HepG2 (cell line): ENCODE results near the gene ITGA6. TPM values are rescaled to one million over a fixed set of nuclear protein-coding genes. Genes with fewer than 3 reads are reported as not detected.
A peak's percentile ranks its signal among the peaks of the same experiment; 100 is the strongest.

Source experiments
- ARNT2 ChIP-seq: sonication (generic); formaldehyde crosslinking; IDR thresholded peaks from 2 replicates; pipeline ENCODE4 v1.8.0; 2022; ENCODE audit warnings: mild to moderate bottlenecking, low read depth, missing genetic modification reagents, moderate library complexity
- CEBPB ChIP-seq: IDR thresholded peaks from 2 replicates; pipeline ENCODE4 v1.6.1; 2011; ENCODE audit warnings: low read depth, low read length, improper control_type of control experiment, borderline replicate concordance
- CEBPG ChIP-seq: IDR thresholded peaks from 2 replicates; pipeline ENCODE4 v1.6.1; 2016
- CHD2 ChIP-seq: IDR thresholded peaks from 2 replicates; pipeline ENCODE4 v1.6.1; 2011; ENCODE audit warnings: low read depth, low read length, improper control_type of control experiment
- FOSL2 ChIP-seq: sonication (generic); formaldehyde crosslinking; IDR thresholded peaks from 2 replicates; pipeline ENCODE4 v1.4.0; 2020; ENCODE audit warnings: missing genetic modification reagents
- JUNB ChIP-seq: sonication (generic); formaldehyde crosslinking; IDR thresholded peaks from 2 replicates; pipeline ENCODE4 v1.8.0; 2022; ENCODE audit warnings: missing genetic modification reagents, mild to moderate bottlenecking, borderline replicate concordance
- MAF1 ChIP-seq: sonication (generic); formaldehyde crosslinking; IDR thresholded peaks from 2 replicates; pipeline ENCODE4 v1.5.0; 2020; ENCODE audit warnings: missing genetic modification reagents, borderline replicate concordance
- MTA1 ChIP-seq: sonication (generic); formaldehyde crosslinking; IDR thresholded peaks from 2 replicates; pipeline ENCODE4 v1.4.0; 2020; ENCODE audit warnings: missing genetic modification reagents, mild to moderate bottlenecking, borderline replicate concordance
- NCOA5 ChIP-seq: sonication (generic); formaldehyde crosslinking; IDR thresholded peaks from 2 replicates; pipeline ENCODE4 v1.4.0; 2020; ENCODE audit warnings: missing genetic modification reagents
- NR2C2 ChIP-seq: sonication (generic); formaldehyde crosslinking; IDR thresholded peaks from 2 replicates; pipeline ENCODE4 v1.4.0; 2020; ENCODE audit warnings: missing genetic modification reagents, mild to moderate bottlenecking, moderate library complexity, borderline replicate concordance
- PAF1 ChIP-seq: IDR thresholded peaks from 2 replicates; pipeline ENCODE4 v1.6.1; 2016; ENCODE audit warnings: missing genetic modification reagents, missing compliant biosample characterization
- SUZ12 ChIP-seq: fragments of 150-350 bp; IDR thresholded peaks from 2 replicates; pipeline ENCODE4 v1.6.1; 2014; ENCODE audit warnings: low read depth, low read length
- TAF1 ChIP-seq: sonication (generic); formaldehyde crosslinking; IDR thresholded peaks from 2 replicates; pipeline ENCODE4 v1.4.0; 2020; ENCODE audit warnings: missing genetic modification reagents
- TBX3 ChIP-seq: fragments of 450-650 bp; IDR thresholded peaks from 2 replicates; pipeline ENCODE4 v1.6.1; 2017; ENCODE audit warnings: antibody characterized with exemption, mild to moderate bottlenecking, inconsistent platforms, borderline replicate concordance
- TOE1 ChIP-seq: sonication (generic); formaldehyde crosslinking; IDR thresholded peaks from 2 replicates; pipeline ENCODE4 v1.4.0; 2020; ENCODE audit warnings: mild to moderate bottlenecking, missing genetic modification reagents
- ZMYM2 ChIP-seq: sonication (generic); formaldehyde crosslinking; IDR thresholded peaks from 2 replicates; pipeline ENCODE4 v1.8.0; 2022; ENCODE audit warnings: mild to moderate bottlenecking, missing genetic modification reagents
- ZNF33B ChIP-seq: sonication (generic); formaldehyde crosslinking; IDR thresholded peaks from 2 replicates; pipeline ENCODE4 v1.5.1; 2020; ENCODE audit warnings: mild to moderate bottlenecking, missing genetic modification reagents
- ZNF501 ChIP-seq: sonication (generic); formaldehyde crosslinking; IDR thresholded peaks from 2 replicates; pipeline ENCODE4 v1.5.1; 2020; ENCODE audit warnings: mild to moderate bottlenecking, moderate library complexity, missing genetic modification reagents
- ZNF780A ChIP-seq: sonication (generic); formaldehyde crosslinking; IDR thresholded peaks from 2 replicates; pipeline ENCODE4 v1.8.0; 2022; ENCODE audit warnings: mild to moderate bottlenecking, missing genetic modification reagents, moderate library complexity
- ZSCAN12 ChIP-seq: sonication (generic); formaldehyde crosslinking; IDR thresholded peaks from 2 replicates; pipeline ENCODE4 v1.9.0; 2021; ENCODE audit warnings: mild to moderate bottlenecking, missing genetic modification reagents
- ZSCAN22 ChIP-seq: sonication (generic); formaldehyde crosslinking; IDR thresholded peaks from 2 replicates; pipeline ENCODE4 v1.4.0; 2020; ENCODE audit warnings: mild to moderate bottlenecking, missing genetic modification reagents
- polyA plus RNA-seq, 8 experiments: library from polyadenylated mRNA; depleted of rRNA in 3 of 8; stranded (reverse) in 7 of 8; unstranded in 1 of 8; fragments of >200 nt; fragmentation: Illumina TruSeq in 4 of 8; extraction: Trizol in 4 of 8; gene quantifications; 2 replicates each; pipeline versions ENCODE4 v1.2.1 to v1.2.3, GENCODE V29; 2011 to 2016; ENCODE audit warnings: low read depth in 4 of 8, missing spikeins in 1 of 8, mixed read lengths in 1 of 8; ENCODE audit not compliant: insufficient read depth in 1 of 8
- total RNA-seq, 5 experiments: library from RNA; depleted of rRNA; stranded (reverse); fragments of >200 nt; fragmentation: Illumina TruSeq; extraction: Trizol; gene quantifications; 2 replicates each; pipeline ENCODE4 v1.2.3, GENCODE V29; 2016; ENCODE audit warnings: low read depth in 1 of 5
- TF ChIP-seq, protein P1 (sequence below): sonication (generic); formaldehyde crosslinking; IDR thresholded peaks from 2 replicates; pipeline ENCODE4 v1.5.0; 2020; ENCODE audit warnings: missing genetic modification reagents
- TF ChIP-seq, protein P2 (sequence below): sonication (generic); formaldehyde crosslinking; IDR thresholded peaks from 2 replicates; pipeline ENCODE4 v1.4.0; 2020; ENCODE audit warnings: missing genetic modification reagents, mild to moderate bottlenecking, borderline replicate concordance
- TF ChIP-seq, protein P3 (sequence below): sonication (generic); formaldehyde crosslinking; IDR thresholded peaks from 2 replicates; pipeline ENCODE4 v1.4.0; 2020; ENCODE audit warnings: mild to moderate bottlenecking, missing genetic modification reagents
- TF ChIP-seq, protein P4 (sequence below): sonication (generic); formaldehyde crosslinking; IDR thresholded peaks from 2 replicates; pipeline ENCODE4 v1.4.0; 2020; ENCODE audit warnings: missing genetic modification reagents, borderline replicate concordance
- TF ChIP-seq, protein P5 (sequence below): sonication (generic); formaldehyde crosslinking; IDR thresholded peaks from 2 replicates; pipeline ENCODE4 v1.4.0; 2020; ENCODE audit warnings: mild to moderate bottlenecking, missing genetic modification reagents

ITGA6 gene
- total and polyA plus RNA-seq, 2 of the 13 experiments (the other 11 are each of a cell fraction or from before 2014, with no cell fraction given), result 24.0 to 92.5 TPM

DNA sequence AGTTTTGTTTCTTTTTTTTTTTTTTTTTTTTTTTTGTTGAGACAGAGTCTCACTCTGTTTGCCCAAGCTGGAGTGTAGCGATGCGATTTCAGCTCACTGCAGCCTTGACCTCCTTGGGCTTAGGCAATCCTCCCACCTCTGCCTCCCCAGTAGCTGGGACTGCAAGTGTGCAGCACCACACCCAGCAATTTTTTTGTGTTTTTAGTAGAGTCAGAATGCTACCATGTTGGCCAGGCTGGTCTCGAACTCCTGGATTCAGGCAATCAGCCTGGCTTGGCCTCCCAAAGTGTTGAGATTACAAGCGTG is 8.2 kb downstream of the ITGA6 start (continued):
- TF ChIP-seq, protein P1, sequence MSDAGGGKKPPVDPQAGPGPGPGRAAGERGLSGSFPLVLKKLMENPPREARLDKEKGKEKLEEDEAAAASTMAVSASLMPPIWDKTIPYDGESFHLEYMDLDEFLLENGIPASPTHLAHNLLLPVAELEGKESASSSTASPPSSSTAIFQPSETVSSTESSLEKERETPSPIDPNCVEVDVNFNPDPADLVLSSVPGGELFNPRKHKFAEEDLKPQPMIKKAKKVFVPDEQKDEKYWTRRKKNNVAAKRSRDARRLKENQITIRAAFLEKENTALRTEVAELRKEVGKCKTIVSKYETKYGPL, result no peak
- TF ChIP-seq, protein P2, sequence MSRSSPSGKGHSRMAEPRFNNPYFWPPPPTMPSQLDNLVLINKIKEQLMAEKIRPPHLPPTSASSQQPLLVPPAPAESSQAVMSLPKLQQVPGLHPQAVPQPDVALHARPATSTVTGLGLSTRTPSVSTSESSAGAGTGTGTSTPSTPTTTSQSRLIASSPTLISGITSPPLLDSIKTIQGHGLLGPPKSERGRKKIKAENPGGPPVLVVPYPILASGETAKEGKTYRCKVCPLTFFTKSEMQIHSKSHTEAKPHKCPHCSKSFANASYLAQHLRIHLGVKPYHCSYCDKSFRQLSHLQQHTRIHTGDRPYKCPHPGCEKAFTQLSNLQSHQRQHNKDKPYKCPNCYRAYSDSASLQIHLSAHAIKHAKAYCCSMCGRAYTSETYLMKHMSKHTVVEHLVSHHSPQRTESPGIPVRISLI (CRISPR knock-in tag), result peak; percentile 73; the same call in 1 of the 2 replicates
- peak; percentile 69; the same call in 1 of the 2 replicates for TF ChIP-seq CEBPG (CRISPR knock-in tag)
- TF ChIP-seq, protein P3, sequence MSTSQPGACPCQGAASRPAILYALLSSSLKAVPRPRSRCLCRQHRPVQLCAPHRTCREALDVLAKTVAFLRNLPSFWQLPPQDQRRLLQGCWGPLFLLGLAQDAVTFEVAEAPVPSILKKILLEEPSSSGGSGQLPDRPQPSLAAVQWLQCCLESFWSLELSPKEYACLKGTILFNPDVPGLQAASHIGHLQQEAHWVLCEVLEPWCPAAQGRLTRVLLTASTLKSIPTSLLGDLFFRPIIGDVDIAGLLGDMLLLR, result no peak
- TF ChIP-seq MAF1 (CRISPR knock-in tag), result no peak
- no peak for TF ChIP-seq TOE1 (CRISPR knock-in tag)
- TF ChIP-seq NR2C2 (CRISPR knock-in tag), result peak; percentile 58
- TF ChIP-seq, protein P4, sequence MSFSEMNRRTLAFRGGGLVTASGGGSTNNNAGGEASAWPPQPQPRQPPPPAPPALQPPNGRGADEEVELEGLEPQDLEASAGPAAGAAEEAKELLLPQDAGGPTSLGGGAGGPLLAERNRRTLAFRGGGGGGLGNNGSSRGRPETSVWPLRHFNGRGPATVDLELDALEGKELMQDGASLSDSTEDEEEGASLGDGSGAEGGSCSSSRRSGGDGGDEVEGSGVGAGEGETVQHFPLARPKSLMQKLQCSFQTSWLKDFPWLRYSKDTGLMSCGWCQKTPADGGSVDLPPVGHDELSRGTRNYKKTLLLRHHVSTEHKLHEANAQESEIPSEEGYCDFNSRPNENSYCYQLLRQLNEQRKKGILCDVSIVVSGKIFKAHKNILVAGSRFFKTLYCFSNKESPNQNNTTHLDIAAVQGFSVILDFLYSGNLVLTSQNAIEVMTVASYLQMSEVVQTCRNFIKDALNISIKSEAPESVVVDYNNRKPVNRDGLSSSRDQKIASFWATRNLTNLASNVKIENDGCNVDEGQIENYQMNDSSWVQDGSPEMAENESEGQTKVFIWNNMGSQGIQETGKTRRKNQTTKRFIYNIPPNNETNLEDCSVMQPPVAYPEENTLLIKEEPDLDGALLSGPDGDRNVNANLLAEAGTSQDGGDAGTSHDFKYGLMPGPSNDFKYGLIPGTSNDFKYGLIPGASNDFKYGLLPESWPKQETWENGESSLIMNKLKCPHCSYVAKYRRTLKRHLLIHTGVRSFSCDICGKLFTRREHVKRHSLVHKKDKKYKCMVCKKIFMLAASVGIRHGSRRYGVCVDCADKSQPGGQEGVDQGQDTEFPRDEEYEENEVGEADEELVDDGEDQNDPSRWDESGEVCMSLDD (CRISPR knock-in tag), result no peak
- TF ChIP-seq JUNB (CRISPR knock-in tag), result no peak
- no peak for TF ChIP-seq ZNF33B (CRISPR knock-in tag)
- no peak for TF ChIP-seq PAF1 (CRISPR knock-in tag)
- TF ChIP-seq TAF1 (CRISPR knock-in tag), result no peak
- no peak for TF ChIP-seq ZNF501 (CRISPR knock-in tag)
- no peak for TF ChIP-seq ZSCAN12 (CRISPR knock-in tag)
- TF ChIP-seq ZMYM2 (CRISPR knock-in tag), result peak; percentile 39; the same call in 1 of the 2 replicates
- TF ChIP-seq ARNT2 (CRISPR knock-in tag), result no peak
- no peak for TF ChIP-seq NCOA5 (CRISPR knock-in tag)
- no peak for TF ChIP-seq MTA1 (CRISPR knock-in tag)
- TF ChIP-seq, protein P5, sequence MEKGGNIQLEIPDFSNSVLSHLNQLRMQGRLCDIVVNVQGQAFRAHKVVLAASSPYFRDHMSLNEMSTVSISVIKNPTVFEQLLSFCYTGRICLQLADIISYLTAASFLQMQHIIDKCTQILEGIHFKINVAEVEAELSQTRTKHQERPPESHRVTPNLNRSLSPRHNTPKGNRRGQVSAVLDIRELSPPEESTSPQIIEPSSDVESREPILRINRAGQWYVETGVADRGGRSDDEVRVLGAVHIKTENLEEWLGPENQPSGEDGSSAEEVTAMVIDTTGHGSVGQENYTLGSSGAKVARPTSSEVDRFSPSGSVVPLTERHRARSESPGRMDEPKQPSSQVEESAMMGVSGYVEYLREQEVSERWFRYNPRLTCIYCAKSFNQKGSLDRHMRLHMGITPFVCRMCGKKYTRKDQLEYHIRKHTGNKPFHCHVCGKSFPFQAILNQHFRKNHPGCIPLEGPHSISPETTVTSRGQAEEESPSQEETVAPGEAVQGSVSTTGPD, result no peak
- TF ChIP-seq FOSL2 (CRISPR knock-in tag), result 0 out of 2 replicates have a peak, but pooled peaks have one; percentile 20
- no peak for TF ChIP-seq ZNF780A (CRISPR knock-in tag)
- no peak for TF ChIP-seq ZSCAN22 (CRISPR knock-in tag)
- TF ChIP-seq TBX3, result no peak
- TF ChIP-seq CEBPB, result peak; percentile 60; the same call in 1 of the 2 replicates
- TF ChIP-seq CHD2, result no peak
- no peak for TF ChIP-seq SUZ12
